Stimulated activated CD8-positive, alpha-beta memory T cell treated with anti-CD3 and anti-CD28 coated beads, Interleukin-7, amount 100 ng/mL, for 1 hour (primary cell): Measurements from ENCODE around the gene C1QTNF3.

Experiments
- DNase-seq, 2 donors: peaks; one replicate each; pipeline ENCODE4 v3.0.0-alpha.2; 2020; ENCODE audit warnings: low read depth in 2 of 2

The C1QTNF3 gene

GRCh38 chr5:33997331-33997983, 45.6 kb downstream of the C1QTNF3 start:
- DNase-seq: no peak

GRCh38 chr5:33995865-33996264, 47.1 kb downstream of the C1QTNF3 start:
- no peak for DNase-seq

GRCh38 chr5:33994845-33995244, 48.2 kb downstream of the C1QTNF3 start:
- DNase-seq: no peak

- no peak for DNase-seq
Observed at GRCh38 chr5:33992864-33993263, 50.1 kb downstream of the C1QTNF3 start.

- no peak for DNase-seq
Observed at GRCh38 chr5:33985447-33985846, 57.6 kb downstream of the C1QTNF3 start.

GRCh38 chr5:33984671-33985124, 58.3 kb downstream of the C1QTNF3 start, which contains the start of gene SLC45A2:
Gene SLC45A2 (minus strand): TSS chr5:33984693. CDS start chr5:33984583, 110 bp downstream.
- no peak for DNase-seq

GRCh38 chr5:33984178-33984577, 58.8 kb downstream of the C1QTNF3 start:
- DNase-seq: no peak

GRCh38 chr5:33981408-33982162, 61.4 kb downstream of the C1QTNF3 start:
- DNase-seq: no peak

- DNase-seq: no peak
Observed at GRCh38 chr5:33980030-33980429, 63.0 kb downstream of the C1QTNF3 start.

- no peak for DNase-seq
Observed at GRCh38 chr5:33978306-33978705, 64.7 kb downstream of the C1QTNF3 start.

- no peak for DNase-seq
Observed at GRCh38 chr5:33976307-33976706, 66.7 kb downstream of the C1QTNF3 start.

GRCh38 chr5:33975852-33976251, 67.2 kb downstream of the C1QTNF3 start:
- no peak for DNase-seq

GRCh38 chr5:33973271-33973670, 69.7 kb downstream of the C1QTNF3 start:
- DNase-seq: no peak

- DNase-seq: no peak
Observed at GRCh38 chr5:33969572-33970452, 73.2 kb downstream of the C1QTNF3 start.

GRCh38 chr5:33968211-33969005, 74.6 kb downstream of the C1QTNF3 start:
- no peak for DNase-seq
